LNCaP clone FGC (cell line): ENCODE data around the gene VGLL1.

Source experiments
- DNase-seq: peaks from one replicate; pipeline ENCODE4 v3.0.0-alpha.2; 2011; ENCODE audit warnings: low read depth
- H3K4me3 ChIP-seq: 2 replicates; pipeline ENCODE4 v1.5.1; 2011; ENCODE audit warnings: mild to moderate bottlenecking, low read depth, low read length, control low read depth
- CTCF ChIP-seq: IDR thresholded peaks from 2 replicates; pipeline ENCODE4 v1.5.1; 2012; ENCODE audit warnings: mild to moderate bottlenecking; ENCODE audit not compliant: control insufficient read depth, insufficient read depth; ENCODE audit errors: extremely low read depth

Gene VGLL1

GRCh38 chrX:136589966-136590365, 58.0 kb downstream of the VGLL1 start:
- no peak for DNase-seq
- TF ChIP-seq CTCF = no peak
- no peak overlapping the region for H3K4me3 ChIP-seq

GRCh38 chrX:136597356-136597755, 65.3 kb downstream of the VGLL1 start:
- DNase-seq = no peak
- no peak for TF ChIP-seq CTCF
- H3K4me3 ChIP-seq = no peak overlapping the region

- H3K4me3 ChIP-seq = no peak overlapping the region
- DNase-seq = no peak
- TF ChIP-seq CTCF = no peak
These were observed 65.9 kb downstream of the VGLL1 start for GRCh38 chrX:136597954-136598353.

GRCh38 chrX:136598631-136599030, 66.6 kb downstream of the VGLL1 start:
- DNase-seq = no peak
- H3K4me3 ChIP-seq = no peak overlapping the region
- no peak for TF ChIP-seq CTCF

- no peak for DNase-seq
- TF ChIP-seq CTCF = no peak
- no peak overlapping the region for H3K4me3 ChIP-seq
These were observed 68.0 kb downstream of the VGLL1 start for GRCh38 chrX:136600059-136600458.
